HepG2 (cell line): Measurements from ENCODE around the gene ATF6. TPM values are rescaled to one million over a fixed set of nuclear protein-coding genes. Genes with fewer than 3 reads are reported as not detected.

Experiments used
- ATAC-seq: fragments of 200-7000 bp; cut with Tn5 transposase; 3 replicates; pipeline ENCODE4 v1.9.1; 2020; ENCODE audit warnings: mild to moderate bottlenecking, moderate library complexity
- BruUV-seq: library from RNA; stranded (reverse); fragments of 400-500 nt; replicated peaks from 2 replicates; lab custom pipeline; 2021; lab: Mats Ljungman, UMichigan
- CTCF ChIA-PET: fragments of 300-600 bp; formaldehyde crosslinking; extraction: SDS; loops from one replicate; lab custom pipeline; 2021; ENCODE audit warnings: low total read pairs, inconsistent platforms, low intra/inter-chr PET ratio; lab: Yijun Ruan, JAX
- POLR2A ChIA-PET: fragments of 350-600 bp; sonication (Branson Sonifier 250); formaldehyde crosslinking; loops from one replicate; lab custom pipeline; 2020; ENCODE audit warnings: antibody characterized with exemption, inconsistent platforms; lab: Yijun Ruan, JAX
- DNase-seq: peaks from one replicate; pipeline ENCODE4 v3.0.0-alpha.2; 2015; ENCODE audit warnings: low spot score
- FAIRE-seq: peaks from 3 replicates; lab custom pipeline; 2011; peaks lifted over from hg19 to GRCh38; lab: Jason Lieb, UNC
- H2AFZ ChIP-seq: one replicate; pipeline ENCODE4 v1.6.1; 2011; ENCODE audit warnings: low read length, inconsistent platforms
- H3K27ac ChIP-seq: fragments of 300-600 bp; 3 replicates; pipeline ENCODE4 v1.8.0; 2011; ENCODE audit warnings: mixed run types, mild to moderate bottlenecking, mixed read lengths, low read length, inconsistent platforms; ENCODE audit not compliant: insufficient read depth; ENCODE audit errors: extremely low read length
- H3K27me3 ChIP-seq, 2 experiments: fragments of 200-600 bp in 1 of 2; 2 replicates in 1 of 2; 3 replicates in 1 of 2; pipeline versions ENCODE4 v1.6.0 to v1.8.0; 2011; ENCODE audit warnings: low read length in 2 of 2, mild to moderate bottlenecking in 2 of 2, moderate library complexity in 2 of 2, inconsistent platforms in 1 of 2; ENCODE audit not compliant: insufficient read depth in 2 of 2, control insufficient read depth in 1 of 2
- H3K36me3 ChIP-seq, 2 experiments: fragments of 200-600 bp in 1 of 2; replicated peaks in 1 of 2; 2 replicates in 1 of 2; 3 replicates in 1 of 2; pipeline versions ENCODE4 v1.5.1 to v1.8.0; 2011; ENCODE audit warnings: low read length in 2 of 2, inconsistent platforms in 1 of 2; ENCODE audit not compliant: insufficient read depth in 2 of 2, control insufficient read depth in 1 of 2
- H3K4me1 ChIP-seq: 2 replicates; pipeline ENCODE4 v1.5.1; 2012; ENCODE audit warnings: low read length, inconsistent platforms; ENCODE audit not compliant: insufficient read depth
- H3K4me2 ChIP-seq: 2 replicates; pipeline ENCODE4 v1.6.0; 2011; ENCODE audit warnings: low read depth, low read length, inconsistent platforms
- H3K4me3 ChIP-seq, 3 experiments: fragments of 200-600 bp in 1 of 3; sonication (generic), shearing (Covaris generic) in 1 of 3; replicated peaks in 1 of 3; 2 replicates each; pipeline ENCODE4 v1.5.1; 2011 to 2016; ENCODE audit warnings: low read length in 3 of 3, inconsistent platforms in 2 of 3, low read depth in 2 of 3, mild to moderate bottlenecking in 2 of 3, control low read depth in 1 of 3, mixed read lengths in 1 of 3; ENCODE audit not compliant: insufficient read depth in 1 of 3
- H3K79me2 ChIP-seq: one replicate; pipeline ENCODE4 v1.6.1; 2011; ENCODE audit warnings: low read length, inconsistent platforms; ENCODE audit not compliant: insufficient read depth
- H3K9ac ChIP-seq: 2 replicates; pipeline ENCODE4 v1.6.0; 2011; ENCODE audit warnings: mild to moderate bottlenecking, low read depth, low read length, inconsistent platforms; ENCODE audit not compliant: insufficient read depth
- H3K9me3 ChIP-seq: 2 replicates; pipeline ENCODE4 v1.5.1; 2012; ENCODE audit warnings: mild to moderate bottlenecking, low read length
- H4K20me1 ChIP-seq: 2 replicates; pipeline ENCODE4 v1.6.0; 2011; ENCODE audit warnings: inconsistent platforms, mild to moderate bottlenecking, low read length, moderate library complexity; ENCODE audit not compliant: insufficient read depth
- ETV5 ChIP-seq: IDR thresholded peaks from 2 replicates; pipeline ENCODE4 v1.6.1; 2018; ENCODE audit warnings: missing biosample characterization, missing genetic modification reagents, inconsistent platforms, borderline replicate concordance
- FOXO1 ChIP-seq: sonication (generic); formaldehyde crosslinking; IDR thresholded peaks from 2 replicates; pipeline ENCODE4 v1.4.0; 2020; ENCODE audit warnings: missing genetic modification reagents
- JUNB ChIP-seq: sonication (generic); formaldehyde crosslinking; IDR thresholded peaks from 2 replicates; pipeline ENCODE4 v1.8.0; 2022; ENCODE audit warnings: missing genetic modification reagents, mild to moderate bottlenecking, borderline replicate concordance
- NFE2L1 ChIP-seq: sonication (generic); formaldehyde crosslinking; IDR thresholded peaks from 2 replicates; pipeline ENCODE4 v1.4.0; 2020; ENCODE audit warnings: missing genetic modification reagents, mild to moderate bottlenecking, borderline replicate concordance
- PHF5A ChIP-seq: IDR thresholded peaks from one replicate; pipeline ENCODE4 v1.6.1; 2018; ENCODE audit warnings: low read depth, missing genetic modification reagents; ENCODE audit not compliant: unreplicated experiment
- SIN3A ChIP-seq: IDR thresholded peaks from 2 replicates; pipeline ENCODE4 v1.6.1; 2011; ENCODE audit warnings: low read depth, mild to moderate bottlenecking, control low read depth, low read length, borderline replicate concordance
- SMAD9 ChIP-seq: sonication (generic); formaldehyde crosslinking; IDR thresholded peaks from 2 replicates; pipeline ENCODE4 v1.5.1; 2020; ENCODE audit warnings: mild to moderate bottlenecking, missing genetic modification reagents
- ZMYM2 ChIP-seq: sonication (generic); formaldehyde crosslinking; IDR thresholded peaks from 2 replicates; pipeline ENCODE4 v1.8.0; 2022; ENCODE audit warnings: mild to moderate bottlenecking, missing genetic modification reagents
- ZNF317 ChIP-seq: sonication (generic); formaldehyde crosslinking; IDR thresholded peaks from 2 replicates; pipeline ENCODE4 v1.5.0; 2020; ENCODE audit warnings: mild to moderate bottlenecking, missing genetic modification reagents
- ZNF792 ChIP-seq: IDR thresholded peaks from 2 replicates; pipeline ENCODE4 v1.6.1; 2016
- WGBS: methylation state at CpG from one replicate; pipeline ENCODE4 v1.1.6; 2017; ENCODE audit warnings: low lambda C conversion rate; 5-methylcytosine and 5-hydroxymethylcytosine counted together
- in situ Hi-C: cut with HindIII; loops from 2 replicates; pipeline ENCODE4 v1.10.0; 2017; ENCODE audit warnings: low pct_unique_long_range_greater_than_20kb; ENCODE audit not compliant: extremely low pct_ligation_motif_present
- intact Hi-C: fragments of 100-400 bp; cut with micrococcal nuclease; formaldehyde crosslinking; loops from one replicate; pipeline ENCODE4 v1.10.0; 2022; ENCODE audit not compliant: unreplicated experiment
- polyA plus RNA-seq, 8 experiments: library from polyadenylated mRNA; depleted of rRNA in 3 of 8; stranded (reverse) in 7 of 8; unstranded in 1 of 8; fragments of >200 nt; fragmentation: Illumina TruSeq in 4 of 8; extraction: Trizol in 4 of 8; gene quantifications; 2 replicates each; pipeline versions ENCODE4 v1.2.1 to v1.2.3, GENCODE V29; 2011 to 2016; ENCODE audit warnings: low read depth in 4 of 8, missing spikeins in 1 of 8, mixed read lengths in 1 of 8; ENCODE audit not compliant: insufficient read depth in 1 of 8
- total RNA-seq, 5 experiments: library from RNA; depleted of rRNA; stranded (reverse); fragments of >200 nt; fragmentation: Illumina TruSeq; extraction: Trizol; gene quantifications; 2 replicates each; pipeline ENCODE4 v1.2.3, GENCODE V29; 2016; ENCODE audit warnings: low read depth in 1 of 5
- TF ChIP-seq, protein P1 (sequence below): sonication (generic); formaldehyde crosslinking; IDR thresholded peaks from 2 replicates; pipeline ENCODE4 v1.5.0; 2020; ENCODE audit warnings: missing genetic modification reagents, mild to moderate bottlenecking, borderline replicate concordance
- TF ChIP-seq, protein P2 (sequence below): sonication (generic); formaldehyde crosslinking; IDR thresholded peaks from 2 replicates; pipeline ENCODE4 v1.5.0; 2020; ENCODE audit warnings: mild to moderate bottlenecking, low read depth, missing genetic modification reagents, borderline replicate concordance
- TF ChIP-seq, protein P3 (sequence below): sonication (generic); formaldehyde crosslinking; IDR thresholded peaks from 2 replicates; pipeline ENCODE4 v1.5.0; 2020; ENCODE audit warnings: missing genetic modification reagents
- TF ChIP-seq, protein P4 (sequence below): sonication (generic); formaldehyde crosslinking; conservative IDR thresholded peaks from 2 replicates; pipeline ENCODE4 v1.4.0; 2020; ENCODE audit warnings: missing genetic modification reagents
- TF ChIP-seq, protein P5 (sequence below): sonication (generic); formaldehyde crosslinking; IDR thresholded peaks from 2 replicates; pipeline ENCODE4 v1.4.0; 2020; ENCODE audit warnings: missing genetic modification reagents
- TF ChIP-seq, protein P6 (sequence below): sonication (generic); formaldehyde crosslinking; IDR thresholded peaks from 2 replicates; pipeline ENCODE4 v1.5.1; 2020; ENCODE audit warnings: missing genetic modification reagents, mild to moderate bottlenecking, borderline replicate concordance

Gene ATF6
- total and polyA plus RNA-seq, 2 of the 13 experiments (the other 11 are each of a cell fraction or from before 2014, with no cell fraction given), result 13.2 to 14.5 TPM

DNA sequence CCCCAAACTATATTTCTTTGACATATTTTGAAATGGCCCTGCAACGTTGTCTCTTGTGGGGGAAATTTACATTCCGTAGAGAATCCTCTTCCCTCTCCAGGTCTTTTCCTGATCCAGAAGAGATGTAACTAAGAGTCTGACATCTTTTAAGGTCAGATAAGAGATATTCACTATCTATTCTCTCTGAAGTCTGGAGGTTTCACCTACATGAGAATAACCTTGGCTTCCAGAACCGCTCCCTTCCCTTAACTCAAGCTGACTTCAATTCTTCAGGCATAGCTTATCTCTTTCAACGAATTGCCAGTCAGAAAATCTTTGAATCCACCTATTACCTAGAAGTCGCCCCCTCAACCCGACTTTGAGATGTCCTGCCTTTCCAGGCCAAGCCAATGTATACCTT lies 34.9 kb upstream of the ATF6 start:
- FAIRE-seq, result no peak
- CTCF ChIA-PET, result no interaction called here
- TF ChIP-seq ZMYM2 (no peak), ZNF792 (CRISPR knock-in tag) (no peak), PHF5A (CRISPR knock-in tag) (no peak), FOXO1 (CRISPR knock-in tag) (no peak), JUNB (CRISPR knock-in tag) (no peak), NFE2L1 (CRISPR knock-in tag) (no peak), ZNF317 (no peak), SMAD9 (CRISPR knock-in tag) (no peak), ETV5 (CRISPR knock-in tag) (no peak), SIN3A (no peak)
- TF ChIP-seq, protein P1, sequence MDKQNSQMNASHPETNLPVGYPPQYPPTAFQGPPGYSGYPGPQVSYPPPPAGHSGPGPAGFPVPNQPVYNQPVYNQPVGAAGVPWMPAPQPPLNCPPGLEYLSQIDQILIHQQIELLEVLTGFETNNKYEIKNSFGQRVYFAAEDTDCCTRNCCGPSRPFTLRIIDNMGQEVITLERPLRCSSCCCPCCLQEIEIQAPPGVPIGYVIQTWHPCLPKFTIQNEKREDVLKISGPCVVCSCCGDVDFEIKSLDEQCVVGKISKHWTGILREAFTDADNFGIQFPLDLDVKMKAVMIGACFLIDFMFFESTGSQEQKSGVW (CRISPR knock-in tag), result no peak
- TF ChIP-seq, protein P2, sequence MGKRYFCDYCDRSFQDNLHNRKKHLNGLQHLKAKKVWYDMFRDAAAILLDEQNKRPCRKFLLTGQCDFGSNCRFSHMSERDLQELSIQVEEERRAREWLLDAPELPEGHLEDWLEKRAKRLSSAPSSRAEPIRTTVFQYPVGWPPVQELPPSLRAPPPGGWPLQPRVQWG (CRISPR knock-in tag), result no peak
- TF ChIP-seq, protein P3, sequence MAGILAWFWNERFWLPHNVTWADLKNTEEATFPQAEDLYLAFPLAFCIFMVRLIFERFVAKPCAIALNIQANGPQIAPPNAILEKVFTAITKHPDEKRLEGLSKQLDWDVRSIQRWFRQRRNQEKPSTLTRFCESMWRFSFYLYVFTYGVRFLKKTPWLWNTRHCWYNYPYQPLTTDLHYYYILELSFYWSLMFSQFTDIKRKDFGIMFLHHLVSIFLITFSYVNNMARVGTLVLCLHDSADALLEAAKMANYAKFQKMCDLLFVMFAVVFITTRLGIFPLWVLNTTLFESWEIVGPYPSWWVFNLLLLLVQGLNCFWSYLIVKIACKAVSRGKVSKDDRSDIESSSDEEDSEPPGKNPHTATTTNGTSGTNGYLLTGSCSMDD (CRISPR knock-in tag), result no peak
- TF ChIP-seq, protein P4, sequence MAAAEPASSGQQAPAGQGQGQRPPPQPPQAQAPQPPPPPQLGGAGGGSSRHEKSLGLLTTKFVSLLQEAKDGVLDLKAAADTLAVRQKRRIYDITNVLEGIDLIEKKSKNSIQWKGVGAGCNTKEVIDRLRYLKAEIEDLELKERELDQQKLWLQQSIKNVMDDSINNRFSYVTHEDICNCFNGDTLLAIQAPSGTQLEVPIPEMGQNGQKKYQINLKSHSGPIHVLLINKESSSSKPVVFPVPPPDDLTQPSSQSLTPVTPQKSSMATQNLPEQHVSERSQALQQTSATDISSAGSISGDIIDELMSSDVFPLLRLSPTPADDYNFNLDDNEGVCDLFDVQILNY (CRISPR knock-in tag), result no peak
- TF ChIP-seq, protein P5, sequence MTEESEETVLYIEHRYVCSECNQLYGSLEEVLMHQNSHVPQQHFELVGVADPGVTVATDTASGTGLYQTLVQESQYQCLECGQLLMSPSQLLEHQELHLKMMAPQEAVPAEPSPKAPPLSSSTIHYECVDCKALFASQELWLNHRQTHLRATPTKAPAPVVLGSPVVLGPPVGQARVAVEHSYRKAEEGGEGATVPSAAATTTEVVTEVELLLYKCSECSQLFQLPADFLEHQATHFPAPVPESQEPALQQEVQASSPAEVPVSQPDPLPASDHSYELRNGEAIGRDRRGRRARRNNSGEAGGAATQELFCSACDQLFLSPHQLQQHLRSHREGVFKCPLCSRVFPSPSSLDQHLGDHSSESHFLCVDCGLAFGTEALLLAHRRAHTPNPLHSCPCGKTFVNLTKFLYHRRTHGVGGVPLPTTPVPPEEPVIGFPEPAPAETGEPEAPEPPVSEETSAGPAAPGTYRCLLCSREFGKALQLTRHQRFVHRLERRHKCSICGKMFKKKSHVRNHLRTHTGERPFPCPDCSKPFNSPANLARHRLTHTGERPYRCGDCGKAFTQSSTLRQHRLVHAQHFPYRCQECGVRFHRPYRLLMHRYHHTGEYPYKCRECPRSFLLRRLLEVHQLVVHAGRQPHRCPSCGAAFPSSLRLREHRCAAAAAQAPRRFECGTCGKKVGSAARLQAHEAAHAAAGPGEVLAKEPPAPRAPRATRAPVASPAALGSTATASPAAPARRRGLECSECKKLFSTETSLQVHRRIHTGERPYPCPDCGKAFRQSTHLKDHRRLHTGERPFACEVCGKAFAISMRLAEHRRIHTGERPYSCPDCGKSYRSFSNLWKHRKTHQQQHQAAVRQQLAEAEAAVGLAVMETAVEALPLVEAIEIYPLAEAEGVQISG (CRISPR knock-in tag), result no peak
- TF ChIP-seq, protein P6, sequence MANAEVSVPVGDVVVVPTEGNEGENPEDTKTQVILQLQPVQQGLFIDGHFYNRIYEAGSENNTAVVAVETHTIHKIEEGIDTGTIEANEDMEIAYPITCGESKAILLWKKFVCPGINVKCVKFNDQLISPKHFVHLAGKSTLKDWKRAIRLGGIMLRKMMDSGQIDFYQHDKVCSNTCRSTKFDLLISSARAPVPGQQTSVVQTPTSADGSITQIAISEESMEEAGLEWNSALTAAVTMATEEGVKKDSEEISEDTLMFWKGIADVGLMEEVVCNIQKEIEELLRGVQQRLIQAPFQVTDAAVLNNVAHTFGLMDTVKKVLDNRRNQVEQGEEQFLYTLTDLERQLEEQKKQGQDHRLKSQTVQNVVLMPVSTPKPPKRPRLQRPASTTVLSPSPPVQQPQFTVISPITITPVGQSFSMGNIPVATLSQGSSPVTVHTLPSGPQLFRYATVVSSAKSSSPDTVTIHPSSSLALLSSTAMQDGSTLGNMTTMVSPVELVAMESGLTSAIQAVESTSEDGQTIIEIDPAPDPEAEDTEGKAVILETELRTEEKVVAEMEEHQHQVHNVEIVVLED, result no peak

More for the DNA sequence above, 34.9 kb upstream of the ATF6 start:
- Histone ChIP-seq H2AFZ (no peak overlapping the region), H3K36me3 (no peaks in the 10 kb centered on the region), H3K9me3 (no peaks in the 10 kb centered on the region), H3K79me2 (no peaks in the 10 kb centered on the region), H3K27me3 (peaks cover 0 to 31% of the 10 kb centered on the region in 2 experiments; a peak in 2 of 5 replicates), H3K4me2 (no peak overlapping the region), H3K27ac (no peak overlapping the region), H4K20me1 (no peaks in the 10 kb centered on the region), H3K4me1 (peaks cover 12% of the 10 kb centered on the region), H3K4me3 (no peak overlapping the region), H3K9ac (no peak overlapping the region)
- ATAC-seq (no peak), DNase-seq (no peak)
- intact Hi-C loops, result no loop called here
- POLR2A ChIA-PET, result no interaction called here
- in situ Hi-C loops, result no loop called here
- 30% methylated on average over 6 of the region's 6 CpGs for WGBS
- no TSS peak for BruUV-seq
